WTC11 (cell line): ENCODE results near the gene RGS2. TPM values are rescaled to one million over a fixed set of nuclear protein-coding genes. Genes with fewer than 3 reads are reported as not detected.

Source experiments
- ATAC-seq: fragments of 200-7000 bp; cut with Tn5 transposase; 2 replicates; pipeline ENCODE4 v1.10.0; 2021; ENCODE audit warnings: mild to moderate bottlenecking, moderate library complexity
- CTCF ChIA-PET: fragments of 300-600 bp; sonication (Branson Sonifier 250); formaldehyde crosslinking; loops from one replicate; lab custom pipeline; 2021; ENCODE audit warnings: antibody characterized with exemption; lab: Charles Lee
- POLR2A ChIA-PET: fragments of 350-600 bp; sonication (Branson Sonifier 250); formaldehyde crosslinking; loops from one replicate; lab custom pipeline; 2021; ENCODE audit warnings: antibody characterized with exemption; lab: Charles Lee
- DNase-seq: peaks from one replicate; pipeline ENCODE4 v3.0.0; 2021; ENCODE audit warnings: low spot score
- H3K27ac Mint-ChIP-seq: 2 replicates; pipeline ENCODE4 v1.8.0; 2021; ENCODE audit warnings: mixed read lengths
- H3K27me3 Mint-ChIP-seq: 2 replicates; pipeline ENCODE4 v1.8.0; 2021; ENCODE audit warnings: low read depth, mild to moderate bottlenecking, moderate library complexity, mixed read lengths
- H3K36me3 Mint-ChIP-seq: 2 replicates; pipeline ENCODE4 v1.8.0; 2021; ENCODE audit warnings: mixed read lengths
- H3K4me1 Mint-ChIP-seq: 2 replicates; pipeline ENCODE4 v1.8.0; 2022; ENCODE audit warnings: mixed read lengths
- H3K4me3 Mint-ChIP-seq: 2 replicates; pipeline ENCODE4 v1.8.0; 2021; ENCODE audit warnings: mild to moderate bottlenecking, moderate library complexity, mixed read lengths
- H3K9me3 Mint-ChIP-seq: 2 replicates; pipeline ENCODE4 v1.8.0; 2021; ENCODE audit warnings: mixed read lengths
- AFF4 ChIP-seq: sonication (generic); formaldehyde crosslinking; IDR thresholded peaks from 2 replicates; pipeline ENCODE4 v1.8.1; 2023; ENCODE audit warnings: mild to moderate bottlenecking, missing genetic modification reagents, borderline replicate concordance
- ATF1 ChIP-seq: sonication (generic); formaldehyde crosslinking; IDR thresholded peaks from 2 replicates; pipeline ENCODE4 v1.8.1; 2023; ENCODE audit warnings: mild to moderate bottlenecking, moderate library complexity, missing genetic modification reagents
- ATF3 ChIP-seq: sonication (generic); formaldehyde crosslinking; conservative IDR thresholded peaks from 2 replicates; pipeline ENCODE4 v1.8.1; 2022; ENCODE audit warnings: mild to moderate bottlenecking, missing genetic modification reagents
- CDX4 ChIP-seq: fragments of 250-450 bp; sonication (Bioruptor Pico); IDR thresholded peaks from 2 replicates; pipeline ENCODE4 v1.9.0; 2021; ENCODE audit warnings: moderate library complexity, mild to moderate bottlenecking, inconsistent platforms, borderline replicate concordance
- ELF4 ChIP-seq: sonication (generic); formaldehyde crosslinking; IDR thresholded peaks from 2 replicates; pipeline ENCODE4 v1.8.1; 2022; ENCODE audit warnings: low read depth, mild to moderate bottlenecking, moderate library complexity, missing genetic modification reagents
- GABPB1 ChIP-seq: sonication (generic); formaldehyde crosslinking; IDR thresholded peaks from 2 replicates; pipeline ENCODE4 v1.8.1; 2023; ENCODE audit warnings: mild to moderate bottlenecking, missing genetic modification reagents
- GTF2I ChIP-seq: fragments of 250-450 bp; sonication (Bioruptor Pico); conservative IDR thresholded peaks from 2 replicates; pipeline ENCODE4 v1.4.0; 2021; ENCODE audit warnings: mild to moderate bottlenecking
- IRF1 ChIP-seq: sonication (generic); formaldehyde crosslinking; IDR thresholded peaks from 2 replicates; pipeline ENCODE4 v1.8.0; 2023; ENCODE audit warnings: missing genetic modification reagents
- NFE2L1 ChIP-seq: sonication (generic); formaldehyde crosslinking; IDR thresholded peaks from 2 replicates; pipeline ENCODE4 v1.8.1; 2023; ENCODE audit warnings: missing genetic modification reagents
- NR1H2 ChIP-seq: sonication (generic); formaldehyde crosslinking; IDR thresholded peaks from 2 replicates; pipeline ENCODE4 v1.9.0; 2021; ENCODE audit warnings: mild to moderate bottlenecking, moderate library complexity, missing genetic modification reagents
- RORB ChIP-seq: fragments of 250-450 bp; sonication (Bioruptor Pico); IDR thresholded peaks from 2 replicates; pipeline ENCODE4 v1.9.0; 2021; ENCODE audit warnings: mild to moderate bottlenecking
- SOX15 ChIP-seq: fragments of 250-450 bp; sonication (Bioruptor Pico); IDR thresholded peaks from 2 replicates; pipeline ENCODE4 v1.9.0; 2021; ENCODE audit warnings: mild to moderate bottlenecking
- TEAD1 ChIP-seq: sonication (generic); formaldehyde crosslinking; IDR thresholded peaks from 2 replicates; pipeline ENCODE4 v1.8.0; 2022; ENCODE audit warnings: mild to moderate bottlenecking, missing genetic modification reagents
- TEAD4 ChIP-seq: sonication (generic); formaldehyde crosslinking; IDR thresholded peaks from 2 replicates; pipeline ENCODE4 v1.8.0; 2022; ENCODE audit warnings: mild to moderate bottlenecking, missing genetic modification reagents
- ZBTB43 ChIP-seq: sonication (generic); formaldehyde crosslinking; IDR thresholded peaks from 2 replicates; pipeline ENCODE4 v1.8.1; 2023; ENCODE audit warnings: mild to moderate bottlenecking, missing genetic modification reagents
- ZNF396 ChIP-seq: fragments of 250-450 bp; sonication (Bioruptor Pico); IDR thresholded peaks from 2 replicates; pipeline ENCODE4 v1.8.0; 2021; ENCODE audit warnings: mild to moderate bottlenecking, moderate library complexity, borderline replicate concordance
- total RNA-seq: library from RNA; stranded (reverse); gene quantifications from 3 replicates; pipeline ENCODE4 v1.2.3, GENCODE V29; 2021
- TF ChIP-seq, protein P1 (sequence below): sonication (generic); formaldehyde crosslinking; IDR thresholded peaks from 2 replicates; pipeline ENCODE4 v1.8.1; 2022; ENCODE audit warnings: mild to moderate bottlenecking, missing genetic modification reagents, moderate library complexity, borderline replicate concordance
- TF ChIP-seq, protein P2 (sequence below): sonication (generic); formaldehyde crosslinking; IDR thresholded peaks from 2 replicates; pipeline ENCODE4 v1.8.1; 2023; ENCODE audit warnings: mild to moderate bottlenecking, missing genetic modification reagents
- TF ChIP-seq, protein P3 (sequence below): sonication (generic); formaldehyde crosslinking; IDR thresholded peaks from 2 replicates; pipeline ENCODE4 v1.8.1; 2023; ENCODE audit warnings: mild to moderate bottlenecking, moderate library complexity, missing genetic modification reagents
- TF ChIP-seq, protein P4 (sequence below): sonication (generic); formaldehyde crosslinking; IDR thresholded peaks from 2 replicates; pipeline ENCODE4 v1.8.0; 2022; ENCODE audit warnings: mild to moderate bottlenecking, missing genetic modification reagents

The RGS2 gene
- total RNA-seq, 1 experiment from 2014 or later: 13.1 TPM

DNA sequence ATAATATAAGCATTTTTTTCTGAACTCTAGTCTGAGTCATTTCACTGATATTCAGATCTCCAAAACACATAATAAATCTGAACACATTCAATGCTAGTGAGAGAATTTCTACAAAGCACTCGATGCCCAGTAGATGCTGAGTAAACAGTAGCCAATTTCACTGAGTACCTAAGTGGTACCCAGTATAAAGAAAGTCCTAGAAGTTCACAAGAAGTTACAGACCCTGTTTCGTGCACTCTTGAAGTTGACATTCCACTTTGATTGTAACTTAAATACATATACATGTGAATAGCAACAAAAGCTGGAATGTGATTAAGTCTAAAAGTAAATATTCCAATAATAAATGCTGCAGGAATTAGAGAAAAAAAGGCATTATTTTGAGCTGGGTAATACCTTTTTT, 33.2 kb upstream of the RGS2 start:
- peaks cover 12% of the 10 kb centered on the region for H3K9me3 Mint-ChIP-seq
- H3K4me1 Mint-ChIP-seq: peaks cover 4% of the 10 kb centered on the region
- TF ChIP-seq ELF4 (no peak), ATF1 (CRISPR knock-in tag) (no peak), CDX4 (CRISPR knock-in tag) (no peak), IRF1 (CRISPR knock-in tag) (no peak), AFF4 (CRISPR knock-in tag) (no peak), NFE2L1 (no peak), SOX15 (CRISPR knock-in tag) (no peak), ATF3 (CRISPR knock-in tag) (no peak), GABPB1 (CRISPR knock-in tag) (no peak), ZNF396 (CRISPR knock-in tag) (no peak), TEAD4 (CRISPR knock-in tag) (no peak), ZBTB43 (no peak), TEAD1 (CRISPR knock-in tag) (no peak), GTF2I (CRISPR knock-in tag) (no peak), NR1H2 (CRISPR knock-in tag) (no peak), RORB (no peak)
- TF ChIP-seq, protein P1, sequence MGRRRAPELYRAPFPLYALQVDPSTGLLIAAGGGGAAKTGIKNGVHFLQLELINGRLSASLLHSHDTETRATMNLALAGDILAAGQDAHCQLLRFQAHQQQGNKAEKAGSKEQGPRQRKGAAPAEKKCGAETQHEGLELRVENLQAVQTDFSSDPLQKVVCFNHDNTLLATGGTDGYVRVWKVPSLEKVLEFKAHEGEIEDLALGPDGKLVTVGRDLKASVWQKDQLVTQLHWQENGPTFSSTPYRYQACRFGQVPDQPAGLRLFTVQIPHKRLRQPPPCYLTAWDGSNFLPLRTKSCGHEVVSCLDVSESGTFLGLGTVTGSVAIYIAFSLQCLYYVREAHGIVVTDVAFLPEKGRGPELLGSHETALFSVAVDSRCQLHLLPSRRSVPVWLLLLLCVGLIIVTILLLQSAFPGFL (CRISPR knock-in tag): no peak
- TF ChIP-seq, protein P2, sequence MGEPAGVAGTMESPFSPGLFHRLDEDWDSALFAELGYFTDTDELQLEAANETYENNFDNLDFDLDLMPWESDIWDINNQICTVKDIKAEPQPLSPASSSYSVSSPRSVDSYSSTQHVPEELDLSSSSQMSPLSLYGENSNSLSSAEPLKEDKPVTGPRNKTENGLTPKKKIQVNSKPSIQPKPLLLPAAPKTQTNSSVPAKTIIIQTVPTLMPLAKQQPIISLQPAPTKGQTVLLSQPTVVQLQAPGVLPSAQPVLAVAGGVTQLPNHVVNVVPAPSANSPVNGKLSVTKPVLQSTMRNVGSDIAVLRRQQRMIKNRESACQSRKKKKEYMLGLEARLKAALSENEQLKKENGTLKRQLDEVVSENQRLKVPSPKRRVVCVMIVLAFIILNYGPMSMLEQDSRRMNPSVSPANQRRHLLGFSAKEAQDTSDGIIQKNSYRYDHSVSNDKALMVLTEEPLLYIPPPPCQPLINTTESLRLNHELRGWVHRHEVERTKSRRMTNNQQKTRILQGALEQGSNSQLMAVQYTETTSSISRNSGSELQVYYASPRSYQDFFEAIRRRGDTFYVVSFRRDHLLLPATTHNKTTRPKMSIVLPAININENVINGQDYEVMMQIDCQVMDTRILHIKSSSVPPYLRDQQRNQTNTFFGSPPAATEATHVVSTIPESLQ: no peak
- TF ChIP-seq, protein P3, sequence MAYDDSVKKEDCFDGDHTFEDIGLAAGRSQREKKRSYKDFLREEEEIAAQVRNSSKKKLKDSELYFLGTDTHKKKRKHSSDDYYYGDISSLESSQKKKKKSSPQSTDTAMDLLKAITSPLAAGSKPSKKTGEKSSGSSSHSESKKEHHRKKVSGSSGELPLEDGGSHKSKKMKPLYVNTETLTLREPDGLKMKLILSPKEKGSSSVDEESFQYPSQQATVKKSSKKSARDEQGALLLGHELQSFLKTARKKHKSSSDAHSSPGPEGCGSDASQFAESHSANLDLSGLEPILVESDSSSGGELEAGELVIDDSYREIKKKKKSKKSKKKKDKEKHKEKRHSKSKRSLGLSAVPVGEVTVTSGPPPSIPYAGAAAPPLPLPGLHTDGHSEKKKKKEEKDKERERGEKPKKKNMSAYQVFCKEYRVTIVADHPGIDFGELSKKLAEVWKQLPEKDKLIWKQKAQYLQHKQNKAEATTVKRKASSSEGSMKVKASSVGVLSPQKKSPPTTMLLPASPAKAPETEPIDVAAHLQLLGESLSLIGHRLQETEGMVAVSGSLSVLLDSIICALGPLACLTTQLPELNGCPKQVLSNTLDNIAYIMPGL: no peak
- TF ChIP-seq, protein P4, sequence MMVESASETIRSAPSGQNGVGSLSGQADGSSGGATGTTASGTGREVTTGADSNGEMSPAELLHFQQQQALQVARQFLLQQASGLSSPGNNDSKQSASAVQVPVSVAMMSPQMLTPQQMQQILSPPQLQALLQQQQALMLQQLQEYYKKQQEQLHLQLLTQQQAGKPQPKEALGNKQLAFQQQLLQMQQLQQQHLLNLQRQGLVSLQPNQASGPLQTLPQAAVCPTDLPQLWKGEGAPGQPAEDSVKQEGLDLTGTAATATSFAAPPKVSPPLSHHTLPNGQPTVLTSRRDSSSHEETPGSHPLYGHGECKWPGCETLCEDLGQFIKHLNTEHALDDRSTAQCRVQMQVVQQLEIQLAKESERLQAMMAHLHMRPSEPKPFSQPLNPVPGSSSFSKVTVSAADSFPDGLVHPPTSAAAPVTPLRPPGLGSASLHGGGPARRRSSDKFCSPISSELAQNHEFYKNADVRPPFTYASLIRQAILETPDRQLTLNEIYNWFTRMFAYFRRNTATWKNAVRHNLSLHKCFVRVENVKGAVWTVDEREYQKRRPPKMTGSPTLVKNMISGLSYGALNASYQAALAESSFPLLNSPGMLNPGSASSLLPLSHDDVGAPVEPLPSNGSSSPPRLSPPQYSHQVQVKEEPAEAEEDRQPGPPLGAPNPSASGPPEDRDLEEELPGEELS (CRISPR knock-in tag): no peak
- H3K4me3 Mint-ChIP-seq: no peak overlapping the region
- ChIA-PET CTCF (no interaction called here), POLR2A (no interaction called here)
- H3K27me3 Mint-ChIP-seq: no peaks in the 10 kb centered on the region
- ATAC-seq (no peak), DNase-seq (no peak)
- H3K27ac Mint-ChIP-seq: no peak overlapping the region
- H3K36me3 Mint-ChIP-seq: no peaks in the 10 kb centered on the region
